ENCODE data around the gene ST7L. TPM values are rescaled to one million over a fixed set of nuclear protein-coding genes. Genes with fewer than 3 reads are reported as not detected.

The ST7L gene
- total RNA-seq, 1 experiment from 2014 or later: 13.6 TPM

DNA sequence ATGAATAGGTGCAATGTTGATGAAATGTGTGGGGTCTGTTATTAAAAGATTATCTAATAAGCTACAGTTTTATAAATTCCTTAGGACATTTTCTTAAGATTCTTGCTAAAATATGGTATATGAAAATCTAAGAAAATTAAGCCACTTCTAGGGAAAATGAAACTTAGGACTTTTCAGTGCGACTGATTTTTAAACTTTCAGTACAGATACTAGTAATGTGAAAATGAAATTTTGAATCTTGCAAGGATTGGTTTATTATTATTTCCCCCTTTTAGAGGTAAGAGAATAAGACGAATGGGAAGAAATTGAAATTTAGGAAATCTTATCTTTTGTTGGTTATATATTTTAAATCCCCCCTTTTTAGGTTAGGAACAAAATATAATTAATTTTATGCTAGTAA lies 17.1 kb upstream of the ST7L start:
- intact Hi-C loops (cut with micrococcal nuclease; ENCODE audit: unreplicated experiment): no loop called here
- Mint-ChIP-seq H3K27me3 (ENCODE audit: insufficient read depth, unreplicated experiment) (no peaks in the 10 kb centered on the region), H3K36me3 (ENCODE audit: insufficient read depth, unreplicated experiment) (peaks cover 10% of the 10 kb centered on the region), H3K27ac (ENCODE audit: unreplicated experiment) (no peak overlapping the region), H3K4me3 (ENCODE audit: unreplicated experiment) (no peak overlapping the region), H3K9me3 (ENCODE audit: unreplicated experiment) (no peaks in the 10 kb centered on the region), H3K4me1 (ENCODE audit: low read depth, unreplicated experiment) (peaks cover 36% of the 10 kb centered on the region)
- Histone ChIP-seq H3K36me3 (ENCODE audit: control insufficient read depth, insufficient read depth, low read length) (no peaks in the 10 kb centered on the region), H3K4me1 (peaks cover 34% of the 10 kb centered on the region), H3K27me3 (replicated peaks; ENCODE audit: control insufficient read depth, insufficient read depth, low read length) (no peaks in the 10 kb centered on the region), H3K4me3 (ENCODE audit: low read depth, low read length) (no peak overlapping the region), H3K9me3 (no peaks in the 10 kb centered on the region)
- TF ChIP-seq, protein P1, sequence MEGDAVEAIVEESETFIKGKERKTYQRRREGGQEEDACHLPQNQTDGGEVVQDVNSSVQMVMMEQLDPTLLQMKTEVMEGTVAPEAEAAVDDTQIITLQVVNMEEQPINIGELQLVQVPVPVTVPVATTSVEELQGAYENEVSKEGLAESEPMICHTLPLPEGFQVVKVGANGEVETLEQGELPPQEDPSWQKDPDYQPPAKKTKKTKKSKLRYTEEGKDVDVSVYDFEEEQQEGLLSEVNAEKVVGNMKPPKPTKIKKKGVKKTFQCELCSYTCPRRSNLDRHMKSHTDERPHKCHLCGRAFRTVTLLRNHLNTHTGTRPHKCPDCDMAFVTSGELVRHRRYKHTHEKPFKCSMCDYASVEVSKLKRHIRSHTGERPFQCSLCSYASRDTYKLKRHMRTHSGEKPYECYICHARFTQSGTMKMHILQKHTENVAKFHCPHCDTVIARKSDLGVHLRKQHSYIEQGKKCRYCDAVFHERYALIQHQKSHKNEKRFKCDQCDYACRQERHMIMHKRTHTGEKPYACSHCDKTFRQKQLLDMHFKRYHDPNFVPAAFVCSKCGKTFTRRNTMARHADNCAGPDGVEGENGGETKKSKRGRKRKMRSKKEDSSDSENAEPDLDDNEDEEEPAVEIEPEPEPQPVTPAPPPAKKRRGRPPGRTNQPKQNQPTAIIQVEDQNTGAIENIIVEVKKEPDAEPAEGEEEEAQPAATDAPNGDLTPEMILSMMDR (IDR thresholded peaks at IDR 0.05; ENCODE audit: insufficient read depth in 1 of 2, low read depth in 1 of 2, low read length in 1 of 2, severe bottlenecking in 1 of 2, unreplicated experiment in 1 of 2): no peak
- BruUV-seq (replicated peaks): no TSS peak
- no peak for DNase-seq
- CTCF ChIA-PET: no interaction called here
- POLR2A ChIA-PET: interaction anchor here (0.6 to 0.7 kb wide), 3 partner anchors 17 to 141 kb away, joined by 4 to 7 read pairs (median 4); partner anchors contain the start of gene ST7L

DNA sequence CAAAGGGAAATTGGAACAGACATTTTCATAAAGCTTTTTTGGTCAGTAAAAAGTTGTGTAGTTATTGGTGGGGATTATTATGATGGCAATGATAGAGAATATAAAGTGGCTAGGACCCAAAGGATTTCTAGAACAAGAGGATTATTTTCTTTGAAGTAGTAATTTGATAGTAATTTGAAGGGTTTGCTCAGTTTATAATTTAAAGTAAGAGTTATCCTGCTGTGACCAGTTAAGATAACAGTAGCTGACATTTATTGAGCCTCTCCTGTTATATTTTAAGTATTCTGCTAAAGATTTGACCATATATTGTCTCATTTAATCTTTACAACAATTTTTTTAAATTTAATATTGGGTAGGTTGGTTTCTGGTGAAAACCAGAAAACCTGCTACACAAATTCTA lies 15.4 kb upstream of the ST7L start:
- ChIA-PET POLR2A (no interaction called here), CTCF (no interaction called here)
- TF ChIP-seq, protein P1 (IDR thresholded peaks at IDR 0.05; ENCODE audit: insufficient read depth in 1 of 2, low read depth in 1 of 2, low read length in 1 of 2, severe bottlenecking in 1 of 2, unreplicated experiment in 1 of 2): no peak
- Mint-ChIP-seq H3K27ac (ENCODE audit: unreplicated experiment) (no peak overlapping the region), H3K4me3 (ENCODE audit: unreplicated experiment) (no peak overlapping the region), H3K36me3 (ENCODE audit: insufficient read depth, unreplicated experiment) (peaks cover 10% of the 10 kb centered on the region), H3K4me1 (ENCODE audit: low read depth, unreplicated experiment) (peaks cover 36% of the 10 kb centered on the region), H3K9me3 (ENCODE audit: unreplicated experiment) (no peaks in the 10 kb centered on the region), H3K27me3 (ENCODE audit: insufficient read depth, unreplicated experiment) (no peaks in the 10 kb centered on the region)
- intact Hi-C loops (cut with micrococcal nuclease; ENCODE audit: unreplicated experiment): no loop called here
- Histone ChIP-seq H3K27me3 (replicated peaks; ENCODE audit: control insufficient read depth, insufficient read depth, low read length) (no peaks in the 10 kb centered on the region), H3K36me3 (ENCODE audit: control insufficient read depth, insufficient read depth, low read length) (no peaks in the 10 kb centered on the region), H3K9me3 (no peaks in the 10 kb centered on the region), H3K4me1 (peaks cover 34% of the 10 kb centered on the region), H3K4me3 (ENCODE audit: low read depth, low read length) (no peak overlapping the region)
- no peak for DNase-seq
- no TSS peak for BruUV-seq (replicated peaks)

DNA sequence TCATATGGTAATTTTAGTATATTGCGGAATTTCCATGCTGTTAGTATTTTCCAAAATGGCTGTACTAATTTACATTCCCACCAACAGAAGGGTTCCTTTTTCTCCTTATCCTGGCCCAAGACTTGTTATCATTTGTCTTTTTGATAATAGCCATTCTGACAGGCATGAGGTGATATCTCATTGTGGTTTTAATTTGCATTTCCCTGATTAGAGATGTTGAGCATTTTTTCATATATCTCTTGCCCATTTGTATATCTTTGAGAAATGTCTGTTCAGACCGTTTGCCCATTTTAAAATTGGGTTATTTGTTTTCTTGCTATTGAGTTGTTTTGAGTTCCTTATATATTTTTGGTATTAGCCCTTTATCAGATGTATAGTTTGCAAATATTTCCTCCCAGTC lies 14.7 kb upstream of the ST7L start:
- peaks cover 10% of the 10 kb centered on the region for H3K36me3 Mint-ChIP-seq (ENCODE audit: insufficient read depth, unreplicated experiment)
- no peaks in the 10 kb centered on the region for H3K9me3 Mint-ChIP-seq (ENCODE audit: unreplicated experiment)
- Histone ChIP-seq H3K27me3 (replicated peaks; ENCODE audit: control insufficient read depth, insufficient read depth, low read length) (no peaks in the 10 kb centered on the region), H3K4me3 (ENCODE audit: low read depth, low read length) (no peak overlapping the region), H3K9me3 (no peaks in the 10 kb centered on the region), H3K4me1 (peaks cover 34% of the 10 kb centered on the region), H3K36me3 (ENCODE audit: control insufficient read depth, insufficient read depth, low read length) (no peaks in the 10 kb centered on the region)
- intact Hi-C loops (cut with micrococcal nuclease; ENCODE audit: unreplicated experiment): no loop called here
- TF ChIP-seq, protein P1 (IDR thresholded peaks at IDR 0.05; ENCODE audit: insufficient read depth in 1 of 2, low read depth in 1 of 2, low read length in 1 of 2, severe bottlenecking in 1 of 2, unreplicated experiment in 1 of 2): no peak
- no peak overlapping the region for H3K4me3 Mint-ChIP-seq (ENCODE audit: unreplicated experiment)
- H3K27ac Mint-ChIP-seq (ENCODE audit: unreplicated experiment): no peak overlapping the region
- peaks cover 43% of the 10 kb centered on the region for H3K4me1 Mint-ChIP-seq (ENCODE audit: low read depth, unreplicated experiment)
- CTCF ChIA-PET: no interaction called here
- no TSS peak for BruUV-seq (replicated peaks)
- no peaks in the 10 kb centered on the region for H3K27me3 Mint-ChIP-seq (ENCODE audit: insufficient read depth, unreplicated experiment)
- no peak for DNase-seq
- POLR2A ChIA-PET: no interaction called here

Measured in Caco-2 (cell line).